ENCODE data around the gene OR6M1. TPM values are rescaled to one million over a fixed set of nuclear protein-coding genes. Genes with fewer than 3 reads are reported as not detected.

The OR6M1 gene
- total and polyA plus RNA-seq, 4 donors = not detected

DNA sequence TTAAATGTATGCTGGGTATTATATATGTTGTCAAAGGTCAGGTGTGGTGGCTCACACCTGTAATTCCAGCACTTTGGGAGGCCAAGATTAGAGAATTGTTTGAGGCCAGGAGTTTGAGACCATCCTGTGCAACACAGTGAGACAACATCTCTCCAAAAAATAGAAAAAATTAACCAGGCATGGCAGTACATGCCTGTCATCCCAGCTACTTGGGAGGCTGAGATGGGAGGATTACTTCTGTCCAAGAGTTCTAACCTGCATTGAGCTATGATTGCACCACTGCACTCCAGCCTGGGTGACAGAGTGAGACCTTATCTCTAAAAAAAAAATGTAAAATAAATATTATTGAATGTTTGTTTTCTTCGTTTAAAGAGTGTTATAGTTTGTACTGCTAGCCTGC, 40.5 kb downstream of the OR6M1 start:
- Histone ChIP-seq H3K9me3 (ENCODE audit: control insufficient read depth in 4 of 4, low read length in 3 of 4) (peaks cover 2 to 15% (median 5%) of the 10 kb centered on the region in 4 donors), H3K27ac (ENCODE audit: low read depth in 1 of 2, low read length in 2 of 2) (no peak overlapping the region), H3K36me3 (ENCODE audit: control insufficient read depth in 4 of 4, insufficient read depth in 3 of 4, low read depth in 1 of 4, low read length in 3 of 4) (no peaks in the 10 kb centered on the region), H3K4me3 (ENCODE audit: low read depth in 1 of 3, low read length in 3 of 3) (no peak overlapping the region), H3K27me3 (ENCODE audit: control insufficient read depth in 4 of 4, insufficient read depth in 4 of 4, low read length in 3 of 4) (no peaks in the 10 kb centered on the region), H3K9ac (ENCODE audit: low read depth in 1 of 2, low read length in 2 of 2) (no peak overlapping the region), H3K4me1 (ENCODE audit: control insufficient read depth in 4 of 4, insufficient read depth in 4 of 4, low read length in 3 of 4) (no peaks in the 10 kb centered on the region)
- WGBS = 23% methylated on average over 1 of the region's 1 CpG
- no peak for TF ChIP-seq HNF4G (IDR thresholded peaks at IDR 0.05)
- TF ChIP-seq RAD21 (IDR thresholded peaks at IDR 0.05) = no peak
- no peak for TF ChIP-seq NR2F2 (IDR thresholded peaks at IDR 0.05)
- no peak for TF ChIP-seq YY1 (IDR thresholded peaks at IDR 0.05)
- no peak for TF ChIP-seq GABPA (IDR thresholded peaks at IDR 0.05 in 1 of 2, conservative IDR thresholded peaks at IDR 0.05 in 1 of 2)
- TF ChIP-seq, protein P1, sequence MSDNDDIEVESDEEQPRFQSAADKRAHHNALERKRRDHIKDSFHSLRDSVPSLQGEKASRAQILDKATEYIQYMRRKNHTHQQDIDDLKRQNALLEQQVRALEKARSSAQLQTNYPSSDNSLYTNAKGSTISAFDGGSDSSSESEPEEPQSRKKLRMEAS (IDR thresholded peaks at IDR 0.05) = no peak
- TF ChIP-seq FOXA1 (IDR thresholded peaks at IDR 0.05) = no peak
- no peak for TF ChIP-seq TAF1 (conservative IDR thresholded peaks at IDR 0.05)
- TF ChIP-seq EGR1 (IDR thresholded peaks at IDR 0.05; ENCODE audit: low read depth in 2 of 2) = no peak
- no peak for TF ChIP-seq RXRA (IDR thresholded peaks at IDR 0.05)
- TF ChIP-seq, protein P2, sequence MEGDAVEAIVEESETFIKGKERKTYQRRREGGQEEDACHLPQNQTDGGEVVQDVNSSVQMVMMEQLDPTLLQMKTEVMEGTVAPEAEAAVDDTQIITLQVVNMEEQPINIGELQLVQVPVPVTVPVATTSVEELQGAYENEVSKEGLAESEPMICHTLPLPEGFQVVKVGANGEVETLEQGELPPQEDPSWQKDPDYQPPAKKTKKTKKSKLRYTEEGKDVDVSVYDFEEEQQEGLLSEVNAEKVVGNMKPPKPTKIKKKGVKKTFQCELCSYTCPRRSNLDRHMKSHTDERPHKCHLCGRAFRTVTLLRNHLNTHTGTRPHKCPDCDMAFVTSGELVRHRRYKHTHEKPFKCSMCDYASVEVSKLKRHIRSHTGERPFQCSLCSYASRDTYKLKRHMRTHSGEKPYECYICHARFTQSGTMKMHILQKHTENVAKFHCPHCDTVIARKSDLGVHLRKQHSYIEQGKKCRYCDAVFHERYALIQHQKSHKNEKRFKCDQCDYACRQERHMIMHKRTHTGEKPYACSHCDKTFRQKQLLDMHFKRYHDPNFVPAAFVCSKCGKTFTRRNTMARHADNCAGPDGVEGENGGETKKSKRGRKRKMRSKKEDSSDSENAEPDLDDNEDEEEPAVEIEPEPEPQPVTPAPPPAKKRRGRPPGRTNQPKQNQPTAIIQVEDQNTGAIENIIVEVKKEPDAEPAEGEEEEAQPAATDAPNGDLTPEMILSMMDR (IDR thresholded peaks at IDR 0.05; ENCODE audit: low read depth, low read length, missing input control) = no peak
- TF ChIP-seq FOXA2 (IDR thresholded peaks at IDR 0.05) = no peak
- TF ChIP-seq, protein P3, sequence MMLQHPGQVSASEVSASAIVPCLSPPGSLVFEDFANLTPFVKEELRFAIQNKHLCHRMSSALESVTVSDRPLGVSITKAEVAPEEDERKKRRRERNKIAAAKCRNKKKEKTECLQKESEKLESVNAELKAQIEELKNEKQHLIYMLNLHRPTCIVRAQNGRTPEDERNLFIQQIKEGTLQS (IDR thresholded peaks at IDR 0.05) = no peak
- no peak for DNase-seq (ENCODE audit: low spot score)

DNA sequence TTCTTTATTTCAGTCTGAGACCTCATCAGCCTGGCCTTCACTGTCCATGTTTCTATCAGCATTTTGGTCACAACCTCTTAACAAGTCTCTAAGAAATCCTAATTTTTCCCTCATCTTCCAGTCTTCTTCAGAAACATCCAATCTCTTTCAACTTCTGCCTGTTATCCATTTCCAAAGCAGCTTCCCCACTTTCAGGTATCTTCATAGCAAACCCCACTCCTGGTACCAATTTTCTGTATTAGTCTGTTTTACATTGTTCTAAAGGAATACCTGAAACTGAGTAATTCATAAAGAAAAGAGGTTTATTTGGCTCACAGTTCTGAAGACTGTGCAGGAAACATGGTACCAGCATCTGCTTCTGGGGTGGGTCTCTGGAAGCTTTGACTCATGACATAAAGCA, 43.7 kb downstream of the OR6M1 start:
- no peaks in the 10 kb centered on the region for H3K4me1 ChIP-seq (ENCODE audit: control insufficient read depth in 4 of 4, insufficient read depth in 4 of 4, low read length in 3 of 4)
- no peak overlapping the region for H3K27ac ChIP-seq (ENCODE audit: low read depth in 1 of 2, low read length in 2 of 2)
- no peak for DNase-seq (ENCODE audit: low spot score)
- H3K27me3 ChIP-seq (ENCODE audit: control insufficient read depth in 4 of 4, insufficient read depth in 4 of 4, low read length in 3 of 4) = peaks cover 0 to 5% (median 0%) of the 10 kb centered on the region in 4 donors
- H3K9me3 ChIP-seq (ENCODE audit: control insufficient read depth in 4 of 4, low read length in 3 of 4) = peaks cover 2 to 15% (median 5%) of the 10 kb centered on the region in 4 donors
- no peak overlapping the region for H3K4me3 ChIP-seq (ENCODE audit: low read depth in 1 of 3, low read length in 3 of 3)
- TF ChIP-seq, protein P4, sequence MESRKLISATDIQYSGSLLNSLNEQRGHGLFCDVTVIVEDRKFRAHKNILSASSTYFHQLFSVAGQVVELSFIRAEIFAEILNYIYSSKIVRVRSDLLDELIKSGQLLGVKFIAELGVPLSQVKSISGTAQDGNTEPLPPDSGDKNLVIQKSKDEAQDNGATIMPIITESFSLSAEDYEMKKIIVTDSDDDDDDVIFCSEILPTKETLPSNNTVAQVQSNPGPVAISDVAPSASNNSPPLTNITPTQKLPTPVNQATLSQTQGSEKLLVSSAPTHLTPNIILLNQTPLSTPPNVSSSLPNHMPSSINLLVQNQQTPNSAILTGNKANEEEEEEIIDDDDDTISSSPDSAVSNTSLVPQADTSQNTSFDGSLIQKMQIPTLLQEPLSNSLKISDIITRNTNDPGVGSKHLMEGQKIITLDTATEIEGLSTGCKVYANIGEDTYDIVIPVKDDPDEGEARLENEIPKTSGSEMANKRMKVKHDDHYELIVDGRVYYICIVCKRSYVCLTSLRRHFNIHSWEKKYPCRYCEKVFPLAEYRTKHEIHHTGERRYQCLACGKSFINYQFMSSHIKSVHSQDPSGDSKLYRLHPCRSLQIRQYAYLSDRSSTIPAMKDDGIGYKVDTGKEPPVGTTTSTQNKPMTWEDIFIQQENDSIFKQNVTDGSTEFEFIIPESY (IDR thresholded peaks at IDR 0.05) = no peak
- TF ChIP-seq, protein P3 (IDR thresholded peaks at IDR 0.05) = no peak
- TF ChIP-seq RXRA (IDR thresholded peaks at IDR 0.05) = no peak
- TF ChIP-seq HNF4G (IDR thresholded peaks at IDR 0.05) = no peak
- TF ChIP-seq, protein P2 (IDR thresholded peaks at IDR 0.05; ENCODE audit: low read depth, low read length, missing input control) = no peak
- no peak for TF ChIP-seq TAF1 (conservative IDR thresholded peaks at IDR 0.05)
- no peak for TF ChIP-seq RAD21 (IDR thresholded peaks at IDR 0.05)
- no peak for TF ChIP-seq FOXA1 (IDR thresholded peaks at IDR 0.05)
- TF ChIP-seq SP1 (IDR thresholded peaks at IDR 0.05) = no peak
- TF ChIP-seq NR2F2 (IDR thresholded peaks at IDR 0.05) = no peak
- TF ChIP-seq, protein P5, sequence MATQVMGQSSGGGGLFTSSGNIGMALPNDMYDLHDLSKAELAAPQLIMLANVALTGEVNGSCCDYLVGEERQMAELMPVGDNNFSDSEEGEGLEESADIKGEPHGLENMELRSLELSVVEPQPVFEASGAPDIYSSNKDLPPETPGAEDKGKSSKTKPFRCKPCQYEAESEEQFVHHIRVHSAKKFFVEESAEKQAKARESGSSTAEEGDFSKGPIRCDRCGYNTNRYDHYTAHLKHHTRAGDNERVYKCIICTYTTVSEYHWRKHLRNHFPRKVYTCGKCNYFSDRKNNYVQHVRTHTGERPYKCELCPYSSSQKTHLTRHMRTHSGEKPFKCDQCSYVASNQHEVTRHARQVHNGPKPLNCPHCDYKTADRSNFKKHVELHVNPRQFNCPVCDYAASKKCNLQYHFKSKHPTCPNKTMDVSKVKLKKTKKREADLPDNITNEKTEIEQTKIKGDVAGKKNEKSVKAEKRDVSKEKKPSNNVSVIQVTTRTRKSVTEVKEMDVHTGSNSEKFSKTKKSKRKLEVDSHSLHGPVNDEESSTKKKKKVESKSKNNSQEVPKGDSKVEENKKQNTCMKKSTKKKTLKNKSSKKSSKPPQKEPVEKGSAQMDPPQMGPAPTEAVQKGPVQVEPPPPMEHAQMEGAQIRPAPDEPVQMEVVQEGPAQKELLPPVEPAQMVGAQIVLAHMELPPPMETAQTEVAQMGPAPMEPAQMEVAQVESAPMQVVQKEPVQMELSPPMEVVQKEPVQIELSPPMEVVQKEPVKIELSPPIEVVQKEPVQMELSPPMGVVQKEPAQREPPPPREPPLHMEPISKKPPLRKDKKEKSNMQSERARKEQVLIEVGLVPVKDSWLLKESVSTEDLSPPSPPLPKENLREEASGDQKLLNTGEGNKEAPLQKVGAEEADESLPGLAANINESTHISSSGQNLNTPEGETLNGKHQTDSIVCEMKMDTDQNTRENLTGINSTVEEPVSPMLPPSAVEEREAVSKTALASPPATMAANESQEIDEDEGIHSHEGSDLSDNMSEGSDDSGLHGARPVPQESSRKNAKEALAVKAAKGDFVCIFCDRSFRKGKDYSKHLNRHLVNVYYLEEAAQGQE (IDR thresholded peaks at IDR 0.05) = no peak
- TF ChIP-seq GABPA (IDR thresholded peaks at IDR 0.05 in 1 of 2, conservative IDR thresholded peaks at IDR 0.05 in 1 of 2) = no peak
- TF ChIP-seq EGR1 (IDR thresholded peaks at IDR 0.05; ENCODE audit: low read depth in 2 of 2) = no peak
- TF ChIP-seq YY1 (IDR thresholded peaks at IDR 0.05) = no peak
- no peak for TF ChIP-seq HNF4A (conservative IDR thresholded peaks at IDR 0.05)
- TF ChIP-seq, protein P1 (IDR thresholded peaks at IDR 0.05) = no peak
- no peak for TF ChIP-seq FOXA2 (IDR thresholded peaks at IDR 0.05)
- TF ChIP-seq JUND (IDR thresholded peaks at IDR 0.05) = no peak
- no peak overlapping the region for H3K9ac ChIP-seq (ENCODE audit: low read depth in 1 of 2, low read length in 2 of 2)
- no peaks in the 10 kb centered on the region for H3K36me3 ChIP-seq (ENCODE audit: control insufficient read depth in 4 of 4, insufficient read depth in 3 of 4, low read depth in 1 of 4, low read length in 3 of 4)

Data from liver (tissue), 9 donors.